ENCODE results near the gene GPR83.

- no peak for TF ChIP-seq TAF1 (IDR thresholded peaks at IDR 0.05; ENCODE audit: low read depth)
- TF ChIP-seq REST (IDR thresholded peaks at IDR 0.05; ENCODE audit: low read depth) = no peak
- TF ChIP-seq RAD21 (IDR thresholded peaks at IDR 0.05; ENCODE audit: low read depth) = no peak
- no peak for TF ChIP-seq NFIC (IDR thresholded peaks at IDR 0.05)
- TF ChIP-seq, protein P1, sequence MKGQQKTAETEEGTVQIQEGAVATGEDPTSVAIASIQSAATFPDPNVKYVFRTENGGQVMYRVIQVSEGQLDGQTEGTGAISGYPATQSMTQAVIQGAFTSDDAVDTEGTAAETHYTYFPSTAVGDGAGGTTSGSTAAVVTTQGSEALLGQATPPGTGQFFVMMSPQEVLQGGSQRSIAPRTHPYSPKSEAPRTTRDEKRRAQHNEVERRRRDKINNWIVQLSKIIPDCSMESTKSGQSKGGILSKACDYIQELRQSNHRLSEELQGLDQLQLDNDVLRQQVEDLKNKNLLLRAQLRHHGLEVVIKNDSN (IDR thresholded peaks at IDR 0.05) = no peak
- no peak for TF ChIP-seq EP300 (IDR thresholded peaks at IDR 0.05; ENCODE audit: borderline replicate concordance)
- TF ChIP-seq MAX (IDR thresholded peaks at IDR 0.05) = no peak
- TF ChIP-seq YY1 (IDR thresholded peaks at IDR 0.05; ENCODE audit: low read depth) = no peak
- no peak for TF ChIP-seq CEBPB (IDR thresholded peaks at IDR 0.05)
- no peak for TF ChIP-seq CREB1 (IDR thresholded peaks at IDR 0.05; ENCODE audit: low read depth)
- TF ChIP-seq FOXM1 (IDR thresholded peaks at IDR 0.05; ENCODE audit: borderline replicate concordance, low read depth) = no peak
Measured at GRCh38 chr11:94401773-94402265, 600 bp upstream of the GPR83 start.
